Body of pancreas (tissue), 4 donors: Measurements from ENCODE around the gene CDH4. TPM values are rescaled to one million over a fixed set of nuclear protein-coding genes. Genes with fewer than 3 reads are reported as not detected.

Experiments used
- ATAC-seq: fragments of 150-250 bp; one replicate; pipeline ENCODE4 v1.9.1; 2016
- DNase-seq, 4 donors: peaks; one replicate each; pipeline ENCODE4 v3.0.0-alpha.2; 2019
- H3K27ac ChIP-seq, 4 donors: fragments of 200-600 bp; sonication (generic); 1 replicate in 3 of 4; 2 replicates in 1 of 4; pipeline versions ENCODE4 v1.5.1 to v1.6.1; 2016 to 2019; ENCODE audit warnings: mild to moderate bottlenecking in 1 of 4, mixed read lengths in 1 of 4, moderate library complexity in 1 of 4
- H3K27me3 ChIP-seq, 2 donors: fragments of 200-600 bp; sonication (generic); one replicate each; pipeline ENCODE4 v1.6.0; 2016; ENCODE audit warnings: mild to moderate bottlenecking in 1 of 2
- H3K36me3 ChIP-seq, 2 donors: fragments of 200-600 bp; sonication (generic); replicated peaks in 1 of 2; 2 replicates each; pipeline ENCODE4 v1.5.1; 2016; ENCODE audit warnings: low read depth in 2 of 2; ENCODE audit not compliant: insufficient read depth in 1 of 2
- H3K4me1 ChIP-seq: fragments of 200-600 bp; sonication (generic); one replicate; pipeline ENCODE4 v1.6.0; 2016
- H3K4me3 ChIP-seq, 2 donors: fragments of 200-600 bp; sonication (generic); 1 replicate in 1 of 2; 2 replicates in 1 of 2; pipeline ENCODE4 v1.5.1; 2016 to 2019
- H3K9me3 ChIP-seq, 3 donors: fragments of 200-600 bp; sonication (generic); 1 replicate in 2 of 3; 2 replicates in 1 of 3; pipeline ENCODE4 v1.5.1; 2016
- POLR2A ChIP-seq, 3 donors: fragments of 450-650 bp; IDR thresholded peaks; one replicate each; pipeline ENCODE4 v1.6.1; 2016; ENCODE audit warnings: antibody characterized with exemption in 3 of 3, mild to moderate bottlenecking in 2 of 3
- WGBS, 2 donors: methylation state at CpG; one replicate each; pipeline ENCODE4 v1.1.5; 2017; 5-methylcytosine and 5-hydroxymethylcytosine counted together
- intact Hi-C: fragments of 100-400 bp; cut with DNase I; formaldehyde crosslinking; loops from one replicate; pipeline ENCODE4 v1.15.1; 2023
- total RNA-seq, 2 donors: library from RNA; depleted of rRNA; stranded (reverse); fragments of >200 nt; gene quantifications; one replicate each; pipeline ENCODE4 v1.1.0, GENCODE V29; 2016
- TF ChIP-seq, protein P1 (sequence below), 7 experiments: fragments of 450-650 bp in 4 of 7; fragments of 200-600 bp in 3 of 7; sonication (generic) in 3 of 7; IDR thresholded peaks; one replicate each; pipeline ENCODE4 v1.5.1; 2016 to 2019; ENCODE audit warnings: antibody characterized with exemption in 7 of 7

Gene CDH4
- total RNA-seq, 2 donors from 2014 or later = 0.33 to 0.52 TPM

DNA sequence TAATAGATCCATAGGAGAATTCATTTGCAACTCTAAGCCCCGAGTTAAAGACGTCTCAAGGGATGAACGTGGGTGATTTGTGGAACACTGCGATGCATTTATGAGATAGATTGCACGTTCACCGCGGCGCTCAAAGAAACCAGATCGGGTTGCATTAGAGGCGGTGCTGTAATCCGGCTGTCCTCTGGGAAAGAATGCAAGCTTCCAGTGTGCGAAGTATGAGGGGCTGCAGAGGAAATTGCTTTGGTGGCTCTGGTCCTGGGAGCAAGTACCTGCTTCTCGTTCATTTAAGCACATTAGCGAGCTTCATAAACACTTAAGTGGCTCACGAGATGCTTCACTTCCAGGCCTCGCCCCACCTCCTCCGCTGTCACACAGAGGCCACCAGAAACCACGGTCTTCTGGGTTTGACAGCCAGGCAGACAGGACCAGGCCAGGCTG, 182.3 kb downstream of the CDH4 start:
- ATAC-seq = no peak
- intact Hi-C loops = no loop called here
- WGBS, 2 donors = 32 to 34% methylated on average over 18 of the region's 18 CpGs
- Histone ChIP-seq H3K27ac (no peak overlapping the region), H3K4me1 (no peaks in the 10 kb centered on the region), H3K36me3 (no peaks in the 10 kb centered on the region), H3K27me3 (no peaks in the 10 kb centered on the region), H3K9me3 (no peaks in the 10 kb centered on the region), H3K4me3 (no peak overlapping the region)
- no peak for TF ChIP-seq POLR2A (IDR thresholded peaks at IDR 0.05)
- TF ChIP-seq, protein P1, sequence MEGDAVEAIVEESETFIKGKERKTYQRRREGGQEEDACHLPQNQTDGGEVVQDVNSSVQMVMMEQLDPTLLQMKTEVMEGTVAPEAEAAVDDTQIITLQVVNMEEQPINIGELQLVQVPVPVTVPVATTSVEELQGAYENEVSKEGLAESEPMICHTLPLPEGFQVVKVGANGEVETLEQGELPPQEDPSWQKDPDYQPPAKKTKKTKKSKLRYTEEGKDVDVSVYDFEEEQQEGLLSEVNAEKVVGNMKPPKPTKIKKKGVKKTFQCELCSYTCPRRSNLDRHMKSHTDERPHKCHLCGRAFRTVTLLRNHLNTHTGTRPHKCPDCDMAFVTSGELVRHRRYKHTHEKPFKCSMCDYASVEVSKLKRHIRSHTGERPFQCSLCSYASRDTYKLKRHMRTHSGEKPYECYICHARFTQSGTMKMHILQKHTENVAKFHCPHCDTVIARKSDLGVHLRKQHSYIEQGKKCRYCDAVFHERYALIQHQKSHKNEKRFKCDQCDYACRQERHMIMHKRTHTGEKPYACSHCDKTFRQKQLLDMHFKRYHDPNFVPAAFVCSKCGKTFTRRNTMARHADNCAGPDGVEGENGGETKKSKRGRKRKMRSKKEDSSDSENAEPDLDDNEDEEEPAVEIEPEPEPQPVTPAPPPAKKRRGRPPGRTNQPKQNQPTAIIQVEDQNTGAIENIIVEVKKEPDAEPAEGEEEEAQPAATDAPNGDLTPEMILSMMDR (IDR thresholded peaks at IDR 0.05) = no peak
- DNase-seq = no peak

- H3K4me1 ChIP-seq = no peaks in the 10 kb centered on the region
- no peak for ATAC-seq
- H3K4me3 ChIP-seq = no peak overlapping the region
- intact Hi-C loops = no loop called here
- no peaks in the 10 kb centered on the region for H3K9me3 ChIP-seq
- H3K36me3 ChIP-seq = no peaks in the 10 kb centered on the region
- H3K27me3 ChIP-seq = no peaks in the 10 kb centered on the region
- TF ChIP-seq, protein P1 (IDR thresholded peaks at IDR 0.05) = no peak
- TF ChIP-seq POLR2A (IDR thresholded peaks at IDR 0.05) = no peak
- H3K27ac ChIP-seq = no peak overlapping the region
- no peak for DNase-seq
- 60 to 64% methylated on average over 10 to 15 of the region's 15 CpGs for WGBS, 2 donors
Measured at GRCh38 chr20:61435184-61435822, 183.2 kb downstream of the CDH4 start.

DNA sequence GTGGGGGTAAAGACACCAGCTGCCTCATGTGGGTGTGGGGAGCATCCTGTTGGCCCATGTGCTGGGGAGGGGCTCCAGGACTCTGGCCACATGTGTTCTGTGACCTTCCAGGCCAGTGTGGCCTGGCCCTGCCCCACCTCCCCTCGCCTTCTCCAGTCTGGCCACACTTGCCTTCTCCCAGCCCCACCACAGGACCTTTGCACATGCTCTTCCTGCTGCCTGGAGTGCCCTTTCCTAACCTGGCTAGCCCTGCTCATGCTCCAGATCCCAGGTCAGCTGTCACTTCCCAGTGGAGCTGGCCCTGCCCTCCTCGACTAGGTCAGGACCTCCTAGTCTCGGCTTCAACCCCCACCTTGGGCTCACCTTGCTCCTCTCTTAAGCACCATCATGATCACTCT, 183.8 kb downstream of the CDH4 start:
- Histone ChIP-seq H3K9me3 (no peaks in the 10 kb centered on the region), H3K4me3 (no peak overlapping the region), H3K36me3 (no peaks in the 10 kb centered on the region), H3K27me3 (no peaks in the 10 kb centered on the region), H3K4me1 (no peaks in the 10 kb centered on the region), H3K27ac (no peak overlapping the region)
- TF ChIP-seq, protein P1 (IDR thresholded peaks at IDR 0.05) = no peak
- TF ChIP-seq POLR2A (IDR thresholded peaks at IDR 0.05) = no peak
- 41 to 67% methylated on average over 2 to 3 of the region's 3 CpGs for WGBS, 2 donors
- intact Hi-C loops = no loop called here
- ATAC-seq (no peak), DNase-seq (no peak)

DNA sequence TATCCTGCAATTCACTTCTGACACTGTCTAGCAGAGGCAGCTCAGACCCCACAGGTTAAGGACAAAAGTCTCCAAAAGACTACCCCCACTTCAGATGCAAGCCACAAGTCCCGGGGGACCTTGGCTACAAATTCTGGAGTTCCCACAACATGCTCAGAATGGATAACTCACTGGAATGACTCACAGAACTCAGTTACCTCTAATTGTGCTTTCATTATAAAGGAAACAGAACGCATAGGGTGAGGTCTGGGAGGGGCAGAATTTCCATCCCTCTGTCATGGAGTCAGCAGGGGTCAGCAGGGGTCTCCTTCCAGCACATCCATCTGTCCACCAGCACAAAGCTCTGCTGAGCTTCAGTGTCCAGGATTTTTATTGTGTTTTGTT, 184.2 kb downstream of the CDH4 start:
- Histone ChIP-seq H3K9me3 (no peaks in the 10 kb centered on the region), H3K27ac (no peak overlapping the region), H3K27me3 (no peaks in the 10 kb centered on the region), H3K4me1 (no peaks in the 10 kb centered on the region), H3K36me3 (no peaks in the 10 kb centered on the region), H3K4me3 (no peak overlapping the region)
- no peak for TF ChIP-seq POLR2A (IDR thresholded peaks at IDR 0.05)
- TF ChIP-seq, protein P1 (IDR thresholded peaks at IDR 0.05) = no peak
- ATAC-seq = no peak
- WGBS, 2 donors = 49 to 71% methylated on average over 2 of the region's 2 CpGs
- DNase-seq = no peak
- intact Hi-C loops = no loop called here

GRCh38 chr20:61436667-61437279, 184.7 kb downstream of the CDH4 start:
- intact Hi-C loops = no loop called here
- 30 to 37% methylated on average over 8 of the region's 8 CpGs for WGBS, 2 donors
- no peak overlapping the region for H3K27ac ChIP-seq

More at GRCh38 chr20:61436667-61437279, 184.7 kb downstream of the CDH4 start:
- DNase-seq = no peak
- no peaks in the 10 kb centered on the region for H3K27me3 ChIP-seq
- no peaks in the 10 kb centered on the region for H3K36me3 ChIP-seq
- H3K9me3 ChIP-seq = no peaks in the 10 kb centered on the region
- ATAC-seq = no peak
- H3K4me3 ChIP-seq = no peak overlapping the region
- TF ChIP-seq, protein P1 (IDR thresholded peaks at IDR 0.05) = no peak
- no peak for TF ChIP-seq POLR2A (IDR thresholded peaks at IDR 0.05)
- H3K4me1 ChIP-seq = no peaks in the 10 kb centered on the region
